Measurements from ENCODE around the gene TAS2R60.
"Not testable (repeated sequence)": the region's sequence is repeated elsewhere in the genome, so short reads cannot be mapped to it uniquely, and the experiment has no call there.

Gene TAS2R60

GRCh38 chr7:143479055-143479766 lies 36.0 kb downstream of the TAS2R60 start:
- no peak for DNase-seq (ENCODE audit: low read depth)

- no peak for DNase-seq (ENCODE audit: low read depth)
These were observed 37.2 kb downstream of the TAS2R60 start for GRCh38 chr7:143480501-143480900.

- DNase-seq (ENCODE audit: low read depth): no peak
These were observed 40.9 kb downstream of the TAS2R60 start for GRCh38 chr7:143484119-143484518.

- DNase-seq (ENCODE audit: low read depth): no peak
These were observed 41.8 kb downstream of the TAS2R60 start for GRCh38 chr7:143485094-143485493.

- no peak for DNase-seq (ENCODE audit: low read depth)
These were observed 42.2 kb downstream of the TAS2R60 start for GRCh38 chr7:143485500-143485899.

- DNase-seq (ENCODE audit: low read depth): not testable (repeated sequence)
These were observed 43.0 kb downstream of the TAS2R60 start for GRCh38 chr7:143486266-143486665.

GRCh38 chr7:143487061-143487460 lies 43.8 kb downstream of the TAS2R60 start:
- DNase-seq (ENCODE audit: low read depth): no peak

GRCh38 chr7:143487566-143487965 lies 44.3 kb downstream of the TAS2R60 start:
- DNase-seq (ENCODE audit: low read depth): no peak

- DNase-seq (ENCODE audit: low read depth): no peak
These were observed 47.6 kb downstream of the TAS2R60 start for GRCh38 chr7:143490717-143491306.

- DNase-seq (ENCODE audit: low read depth): no peak
These were observed 48.8 kb downstream of the TAS2R60 start for GRCh38 chr7:143492043-143492471.

GRCh38 chr7:143492799-143493739 lies 49.8 kb downstream of the TAS2R60 start:
- no peak for DNase-seq (ENCODE audit: low read depth)

GRCh38 chr7:143493751-143494150 lies 50.5 kb downstream of the TAS2R60 start:
- no peak for DNase-seq (ENCODE audit: low read depth)
